GM12864 (cell line): ENCODE measurements around the gene TP53.
"Not testable (repeated sequence)": the region's sequence is repeated elsewhere in the genome, so short reads cannot be mapped to it uniquely, and the experiment has no call there.

Experiments used
- DNase-seq: peaks from one replicate; pipeline ENCODE4 v3.0.0-alpha.2; 2011; ENCODE audit warnings: low read depth
- H3K4me3 ChIP-seq: 2 replicates; pipeline ENCODE4 v1.5.1; 2011; ENCODE audit warnings: mild to moderate bottlenecking, low read depth, low read length, control low read depth
- CTCF ChIP-seq: IDR thresholded peaks from 2 replicates; pipeline ENCODE4 v1.5.1; 2011; ENCODE audit warnings: low read depth, mild to moderate bottlenecking, moderate library complexity, low read length, control low read depth, inconsistent platforms; ENCODE audit errors: missing control alignments

The TP53 gene

DNA sequence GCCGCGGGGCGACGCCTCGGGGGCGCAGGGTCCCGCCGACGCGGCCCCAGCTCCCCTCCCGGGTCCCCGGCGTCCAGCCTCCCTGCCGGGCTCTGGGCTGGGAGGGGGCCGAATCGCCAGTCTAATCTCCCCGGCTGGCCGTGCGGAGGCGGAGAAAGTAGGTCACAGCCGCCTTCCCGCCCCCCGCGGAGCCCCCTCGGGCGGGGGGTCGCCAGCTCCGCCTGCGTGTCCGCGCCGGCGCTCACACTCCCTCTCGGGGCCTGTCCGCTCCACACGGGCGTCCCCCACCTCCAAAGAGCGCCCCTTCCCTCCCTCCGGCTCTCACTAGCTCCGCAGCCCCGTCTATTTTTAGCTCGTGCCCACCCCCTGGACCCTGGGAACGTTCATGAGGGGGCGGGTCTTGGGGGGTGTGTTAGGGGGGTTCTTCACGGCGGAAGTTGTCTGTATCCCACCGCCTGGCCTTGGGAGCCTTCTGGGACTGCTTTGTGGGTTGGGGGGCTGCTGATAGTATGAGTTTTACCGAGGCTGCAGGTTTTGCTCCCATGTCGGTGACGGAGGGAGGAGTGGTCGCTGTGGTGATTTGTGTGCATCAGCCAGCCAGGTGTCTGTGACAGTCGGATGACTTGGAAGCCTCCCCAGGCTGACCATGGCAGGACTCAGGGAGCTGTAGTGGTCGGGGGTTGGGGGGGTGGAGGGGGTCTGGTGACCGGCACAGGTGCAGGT is 35.5 kb downstream of the TP53 start:
- no peak for TF ChIP-seq CTCF
- no peak for DNase-seq
- no peak overlapping the region for H3K4me3 ChIP-seq

DNA sequence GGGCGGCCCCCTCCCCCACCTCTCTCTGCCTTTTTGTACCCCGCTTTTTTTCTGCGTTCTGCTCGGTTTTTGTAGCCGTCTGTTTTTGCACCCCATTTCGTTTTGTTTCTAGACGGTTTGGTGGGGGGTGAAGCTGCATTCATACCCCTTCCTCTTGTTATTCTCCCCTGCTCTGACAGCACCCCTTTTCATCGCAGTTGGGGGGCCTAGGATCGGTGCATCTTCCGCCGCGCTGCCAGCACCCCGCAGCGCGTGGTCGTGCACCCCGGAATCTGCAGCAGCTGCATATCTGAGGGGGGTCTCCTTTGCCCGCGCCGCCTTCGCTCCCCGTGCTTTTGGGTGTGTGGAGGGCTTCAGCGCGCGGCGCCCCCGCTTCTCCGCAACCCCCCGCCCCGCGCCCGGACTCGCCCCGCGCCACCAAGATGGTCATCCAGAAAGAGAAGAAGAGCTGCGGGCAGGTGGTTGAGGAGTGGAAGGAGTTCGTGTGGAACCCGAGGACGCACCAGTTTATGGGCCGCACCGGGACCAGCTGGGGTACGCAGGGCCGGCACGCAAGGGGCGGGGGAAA is 36.1 kb downstream of the TP53 start:
- H3K4me3 ChIP-seq = peak overlapping the region; percentile 29; the same call in 1 of the 2 replicates
- DNase-seq = no peak
- TF ChIP-seq CTCF = no peak

GRCh38 chr17:7650509-7651096 is 36.7 kb downstream of the TP53 start, which contains the start of gene ATP1B2:
Gene ATP1B2 (plus strand): TSS chr17:7650926. CDS start chr17:7651519, 593 bp downstream.
- no peak for DNase-seq

GRCh38 chr17:7647018-7647417 is 40.3 kb downstream of the TP53 start:
- no peak for TF ChIP-seq CTCF
- no peak overlapping the region for H3K4me3 ChIP-seq
- no peak for DNase-seq

More at GRCh38 chr17:7650509-7651096, 36.7 kb downstream of the TP53 start, which contains the start of gene ATP1B2:
- peak within 1 kb of the TSS; percentile 29; the same call in 1 of the 2 replicates for H3K4me3 ChIP-seq
- TF ChIP-seq CTCF = no peak

GRCh38 chr17:7646457-7646856 is 40.8 kb downstream of the TP53 start:
- TF ChIP-seq CTCF = no peak
- no peak overlapping the region for H3K4me3 ChIP-seq
- DNase-seq = no peak

DNA sequence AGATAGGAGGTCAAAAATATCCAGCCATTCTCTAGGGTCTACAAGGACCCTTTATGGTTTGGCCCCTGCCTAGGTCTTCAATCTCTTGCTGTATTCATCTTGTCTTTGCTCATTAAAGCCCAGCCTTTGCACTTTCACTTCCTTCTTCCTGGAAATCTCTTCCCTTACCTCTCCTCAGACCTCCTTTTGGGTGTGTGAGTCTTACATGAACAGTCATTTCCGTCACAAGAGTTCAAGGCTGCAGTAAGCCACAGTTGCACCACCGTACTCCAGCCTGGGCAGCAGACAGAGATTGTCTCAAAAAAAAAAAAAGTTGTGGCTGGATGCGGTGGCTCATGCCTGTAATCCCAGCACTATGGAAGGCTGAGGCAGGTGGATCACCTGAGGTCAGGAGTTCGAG is 42.5 kb downstream of the TP53 start:
- no peak for TF ChIP-seq CTCF
- no peak overlapping the region for H3K4me3 ChIP-seq
- no peak for DNase-seq

GRCh38 chr17:7641635-7642034 is 45.7 kb downstream of the TP53 start:
- not testable (repeated sequence) for DNase-seq, H3K4me3 ChIP-seq
